ENCODE measurements around the gene ARID1B.

- TF ChIP-seq CTCF (conservative IDR thresholded peaks at IDR 0.05; ENCODE audit: low read depth, low read length) (no peak), POLR2A (IDR thresholded peaks at IDR 0.05; ENCODE audit: low read depth, low read length) (no peak), CEBPB (IDR thresholded peaks at IDR 0.05; ENCODE audit: low read depth, low read length) (no peak), MAFK (IDR thresholded peaks at IDR 0.05; ENCODE audit: low read depth, low read length) (no peak), USF2 (IDR thresholded peaks at IDR 0.05; ENCODE audit: low read depth, low read length) (no peak), RAD21 (IDR thresholded peaks at IDR 0.05; ENCODE audit: low read length) (no peak), SMC3 (IDR thresholded peaks at IDR 0.05; ENCODE audit: low read depth, low read length) (no peak), NFE2L2 (IDR thresholded peaks at IDR 0.05; ENCODE audit: low read depth, low read length) (no peak), MAZ (IDR thresholded peaks at IDR 0.05; ENCODE audit: borderline replicate concordance, low read depth, low read length) (no peak), FOS (IDR thresholded peaks at IDR 0.05; ENCODE audit: low read depth, low read length) (no peak), MXI1 (IDR thresholded peaks at IDR 0.05; ENCODE audit: borderline replicate concordance, low read depth, low read length) (no peak), ELK1 (IDR thresholded peaks at IDR 0.05; ENCODE audit: borderline replicate concordance, low read depth, low read length) (no peak), RFX5 (IDR thresholded peaks at IDR 0.05; ENCODE audit: low read depth, low read length) (no peak)
These were observed 135.3 kb downstream of the ARID1B start for GRCh38 chr6:156912431-156912830.

Measured in IMR-90 (cell line).